Measurements from ENCODE around the gene POU2AF1.

GRCh38 chr11:111403051-111403726, 24.1 kb upstream of the POU2AF1 start:
- TF ChIP-seq CTCF (IDR thresholded peaks at IDR 0.05; ENCODE audit: insufficient read depth, low read length, poor library complexity, severe bottlenecking) (no peak), EZH2phosphoT487 (conservative IDR thresholded peaks at IDR 0.05; ENCODE audit: low read length) (no peak)
